MM.1S (cell line): Measurements from ENCODE around the gene ARPC1A.

Experiments
- DNase-seq: peaks from one replicate; pipeline ENCODE4 v3.0.0-alpha.2; 2015
- H2AFZ ChIP-seq: fragments of 300-600 bp; sonication (generic); 2 replicates; pipeline ENCODE4 v1.6.0; 2016; ENCODE audit warnings: antibody characterized with exemption, low read length
- H3F3A ChIP-seq: fragments of 300-600 bp; sonication (generic); 2 replicates; pipeline ENCODE4 v1.6.1; 2016; ENCODE audit warnings: mild to moderate bottlenecking, antibody characterized with exemption, low read length, moderate library complexity, mixed read lengths; ENCODE audit not compliant: insufficient read depth
- H3K27ac ChIP-seq: fragments of 300-600 bp; sonication (generic); 2 replicates; pipeline ENCODE4 v1.5.1; 2016; ENCODE audit warnings: mild to moderate bottlenecking, low read length
- H3K27me3 ChIP-seq: fragments of 300-600 bp; sonication (generic); replicated peaks from 2 replicates; pipeline ENCODE4 v1.6.0; 2016; ENCODE audit warnings: low read length; ENCODE audit not compliant: insufficient read depth
- H3K36me3 ChIP-seq: fragments of 300-600 bp; sonication (generic); replicated peaks from 2 replicates; pipeline ENCODE4 v1.6.1; 2016; ENCODE audit warnings: mild to moderate bottlenecking, low read length, mixed read lengths; ENCODE audit not compliant: insufficient read depth
- H3K4me1 ChIP-seq: fragments of 300-600 bp; sonication (generic); 2 replicates; pipeline ENCODE4 v1.6.1; 2016; ENCODE audit warnings: low read length, mixed read lengths
- H3K4me2 ChIP-seq: fragments of 300-600 bp; sonication (generic); 2 replicates; pipeline ENCODE4 v1.6.0; 2016; ENCODE audit warnings: low read depth, low read length
- H3K4me3 ChIP-seq: fragments of 300-600 bp; sonication (generic); 2 replicates; pipeline ENCODE4 v1.5.1; 2016; ENCODE audit warnings: low read length, mixed read lengths
- H3K79me2 ChIP-seq: fragments of 300-600 bp; sonication (generic); 2 replicates; pipeline ENCODE4 v1.6.1; 2016; ENCODE audit warnings: mixed run types, low read length, mixed read lengths
- H3K9ac ChIP-seq: fragments of 300-600 bp; sonication (generic); 2 replicates; pipeline ENCODE4 v1.6.1; 2016; ENCODE audit warnings: low read length, mixed read lengths
- H3K9me2 ChIP-seq: fragments of 300-600 bp; sonication (generic); replicated peaks from 2 replicates; pipeline ENCODE4 v1.6.1; 2016; ENCODE audit warnings: mild to moderate bottlenecking, low read length, mixed read lengths; ENCODE audit not compliant: insufficient read depth
- H3K9me3 ChIP-seq: fragments of 300-600 bp; sonication (generic); replicated peaks from 2 replicates; pipeline ENCODE4 v1.6.1; 2016; ENCODE audit warnings: mild to moderate bottlenecking, low read length, mixed read lengths; ENCODE audit not compliant: insufficient read depth
- H4K20me1 ChIP-seq: fragments of 300-600 bp; sonication (generic); 2 replicates; pipeline ENCODE4 v1.6.1; 2016; ENCODE audit warnings: mild to moderate bottlenecking, low read length, moderate library complexity, mixed read lengths; ENCODE audit not compliant: insufficient read depth
- EZH2 ChIP-seq: fragments of 300-600 bp; sonication (generic); optimal IDR thresholded peaks from 2 replicates; pipeline ENCODE3; 2017; ENCODE audit warnings: low read depth, mild to moderate bottlenecking, antibody characterized with exemption, low read length, mixed read lengths
- EZH2phosphoT487 ChIP-seq: fragments of 300-600 bp; sonication (generic); IDR thresholded peaks from 2 replicates; pipeline ENCODE4 v1.6.1; 2018; ENCODE audit warnings: antibody characterized with exemption, low read length
- TF ChIP-seq, protein P1 (sequence below): fragments of 300-600 bp; sonication (generic); IDR thresholded peaks from 2 replicates; pipeline ENCODE4 v1.5.1; 2016; ENCODE audit warnings: antibody characterized with exemption, low read length, mixed read lengths

Gene ARPC1A

DNA sequence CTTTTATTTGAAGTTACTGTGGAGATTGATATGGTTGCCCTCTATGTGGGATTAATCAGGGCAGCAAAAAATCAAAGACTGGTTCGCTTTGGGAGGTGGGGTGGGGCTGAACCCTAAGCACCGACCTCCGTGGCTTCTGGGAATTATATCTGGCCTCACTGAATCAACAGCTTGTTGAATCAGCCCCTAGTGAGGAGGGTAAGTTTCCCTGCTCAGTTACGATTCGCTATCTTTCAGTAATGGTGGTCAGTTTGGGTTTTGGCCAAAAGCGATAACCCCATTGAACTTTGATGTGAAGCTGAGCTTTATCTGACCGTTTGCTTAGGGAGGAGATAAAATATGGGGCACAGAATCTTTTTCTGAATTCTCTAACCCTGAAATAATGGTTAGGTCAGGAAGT, 16.6 kb upstream of the ARPC1A start:
- H3K79me2 ChIP-seq: no peaks in the 10 kb centered on the region
- no peaks in the 10 kb centered on the region for H3K36me3 ChIP-seq
- H3K4me1 ChIP-seq: peaks cover 4% of the 10 kb centered on the region; the same call in 1 of the 2 replicates
- no peak overlapping the region for H3K4me3 ChIP-seq
- no peaks in the 10 kb centered on the region for H3K9me2 ChIP-seq
- no peaks in the 10 kb centered on the region for H3F3A ChIP-seq
- H3K27me3 ChIP-seq: no peaks in the 10 kb centered on the region
- TF ChIP-seq EZH2 (no peak), EZH2phosphoT487 (no peak)
- TF ChIP-seq, protein P1, sequence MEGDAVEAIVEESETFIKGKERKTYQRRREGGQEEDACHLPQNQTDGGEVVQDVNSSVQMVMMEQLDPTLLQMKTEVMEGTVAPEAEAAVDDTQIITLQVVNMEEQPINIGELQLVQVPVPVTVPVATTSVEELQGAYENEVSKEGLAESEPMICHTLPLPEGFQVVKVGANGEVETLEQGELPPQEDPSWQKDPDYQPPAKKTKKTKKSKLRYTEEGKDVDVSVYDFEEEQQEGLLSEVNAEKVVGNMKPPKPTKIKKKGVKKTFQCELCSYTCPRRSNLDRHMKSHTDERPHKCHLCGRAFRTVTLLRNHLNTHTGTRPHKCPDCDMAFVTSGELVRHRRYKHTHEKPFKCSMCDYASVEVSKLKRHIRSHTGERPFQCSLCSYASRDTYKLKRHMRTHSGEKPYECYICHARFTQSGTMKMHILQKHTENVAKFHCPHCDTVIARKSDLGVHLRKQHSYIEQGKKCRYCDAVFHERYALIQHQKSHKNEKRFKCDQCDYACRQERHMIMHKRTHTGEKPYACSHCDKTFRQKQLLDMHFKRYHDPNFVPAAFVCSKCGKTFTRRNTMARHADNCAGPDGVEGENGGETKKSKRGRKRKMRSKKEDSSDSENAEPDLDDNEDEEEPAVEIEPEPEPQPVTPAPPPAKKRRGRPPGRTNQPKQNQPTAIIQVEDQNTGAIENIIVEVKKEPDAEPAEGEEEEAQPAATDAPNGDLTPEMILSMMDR: no peak
- no peaks in the 10 kb centered on the region for H3K9me3 ChIP-seq
- no peak for DNase-seq
- H3K4me2 ChIP-seq: no peak overlapping the region
- H4K20me1 ChIP-seq: no peaks in the 10 kb centered on the region
- no peak overlapping the region for H3K9ac ChIP-seq
- no peak overlapping the region for H2AFZ ChIP-seq
- no peak overlapping the region for H3K27ac ChIP-seq

DNA sequence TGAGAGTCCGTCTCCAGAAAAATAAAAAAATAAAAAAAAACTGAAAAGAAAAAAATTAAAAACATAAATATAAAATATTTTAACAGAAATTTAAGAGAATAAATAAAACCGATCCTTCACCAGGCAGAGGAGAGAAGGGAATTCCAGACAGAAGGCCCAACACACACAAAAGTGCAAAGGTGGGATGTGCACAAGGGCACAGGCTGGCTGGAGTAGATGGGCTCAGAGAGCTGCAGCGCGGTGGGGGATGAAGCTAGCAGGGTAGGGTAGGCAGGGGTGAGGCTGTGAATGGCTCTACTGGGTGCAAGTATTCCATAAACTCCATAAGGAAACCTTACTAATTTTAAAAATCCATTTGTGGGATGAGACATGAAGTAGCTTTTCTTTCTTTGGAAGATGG, 15.7 kb upstream of the ARPC1A start:
- no peak for TF ChIP-seq EZH2phosphoT487
- no peak for TF ChIP-seq EZH2
- TF ChIP-seq, protein P1: no peak
- Histone ChIP-seq H3K4me1 (peaks cover 4% of the 10 kb centered on the region; the same call in 1 of the 2 replicates), H3K36me3 (no peaks in the 10 kb centered on the region), H3K27me3 (no peaks in the 10 kb centered on the region), H3K4me3 (no peak overlapping the region), H3K9ac (no peak overlapping the region), H2AFZ (no peak overlapping the region), H3K4me2 (no peak overlapping the region), H3F3A (no peaks in the 10 kb centered on the region), H3K27ac (no peak overlapping the region), H4K20me1 (no peaks in the 10 kb centered on the region), H3K9me3 (no peaks in the 10 kb centered on the region), H3K9me2 (no peaks in the 10 kb centered on the region), H3K79me2 (no peaks in the 10 kb centered on the region)
- DNase-seq: no peak

DNA sequence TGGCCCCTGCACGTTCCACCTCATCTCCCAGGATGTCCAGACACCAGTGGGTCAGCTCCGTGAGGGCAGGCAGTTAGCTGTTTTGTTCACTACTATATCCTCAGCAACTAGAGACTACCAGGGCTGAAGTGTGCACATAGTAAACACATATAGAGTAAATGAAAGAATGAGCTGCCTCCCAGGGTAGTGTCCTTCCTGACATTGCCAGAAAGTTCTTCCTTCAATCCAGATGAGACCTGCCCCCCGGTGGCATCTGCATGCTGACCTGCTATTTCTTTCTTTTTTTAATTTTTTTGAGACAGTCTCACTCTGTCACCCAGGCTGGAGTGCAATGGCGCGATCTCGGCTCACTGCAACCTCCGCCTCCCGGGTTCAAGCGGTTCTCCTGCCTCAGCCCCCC, 14.0 kb upstream of the ARPC1A start:
- Histone ChIP-seq H3K79me2 (no peaks in the 10 kb centered on the region), H4K20me1 (no peaks in the 10 kb centered on the region), H3K9ac (no peak overlapping the region), H2AFZ (no peak overlapping the region), H3K4me3 (no peak overlapping the region), H3K9me3 (no peaks in the 10 kb centered on the region), H3F3A (no peaks in the 10 kb centered on the region), H3K9me2 (no peaks in the 10 kb centered on the region), H3K27ac (no peak overlapping the region), H3K4me2 (no peak overlapping the region), H3K27me3 (no peaks in the 10 kb centered on the region), H3K36me3 (no peaks in the 10 kb centered on the region), H3K4me1 (peaks cover 4% of the 10 kb centered on the region; the same call in 1 of the 2 replicates)
- TF ChIP-seq EZH2phosphoT487 (no peak), EZH2 (no peak)
- TF ChIP-seq, protein P1: no peak
- no peak for DNase-seq
